ENCODE data around the gene TCF4. TPM values are rescaled to one million over a fixed set of nuclear protein-coding genes. Genes with fewer than 3 reads are reported as not detected.

Gene TCF4
- total and polyA plus RNA-seq, 2 of the 13 experiments (the other 11 are each of a cell fraction or from before 2014, with no cell fraction given) = not detected

GRCh38 chr18:55522011-55522410 is 66.0 kb downstream of the TCF4 start (continued):
- no peak for TF ChIP-seq HIC2 (CRISPR knock-in tag; IDR thresholded peaks at IDR 0.05; ENCODE audit: low read depth)
- no peak for TF ChIP-seq SNAPC2 (CRISPR knock-in tag; IDR thresholded peaks at IDR 0.05)
- no peak for TF ChIP-seq KMT2B (CRISPR knock-in tag; IDR thresholded peaks at IDR 0.05)
- TF ChIP-seq CAMTA2 (CRISPR knock-in tag; IDR thresholded peaks at IDR 0.05; ENCODE audit: borderline replicate concordance) = no peak
- no peak for TF ChIP-seq ZNF205 (CRISPR knock-in tag; IDR thresholded peaks at IDR 0.05)
- no peak for TF ChIP-seq E2F5 (CRISPR knock-in tag; conservative IDR thresholded peaks at IDR 0.05)
- TF ChIP-seq ZNF3 (CRISPR knock-in tag; IDR thresholded peaks at IDR 0.05) = no peak
- TF ChIP-seq ZNF556 (CRISPR knock-in tag; IDR thresholded peaks at IDR 0.05; ENCODE audit: borderline replicate concordance) = no peak
- TF ChIP-seq ZBTB38 (CRISPR knock-in tag; IDR thresholded peaks at IDR 0.05) = no peak

- TF ChIP-seq ZFP37 (CRISPR knock-in tag; IDR thresholded peaks at IDR 0.05; ENCODE audit: borderline replicate concordance) (no peak), TEAD3 (CRISPR knock-in tag; optimal IDR thresholded peaks at IDR 0.05; ENCODE audit: borderline replicate concordance) (no peak), ZFP41 (CRISPR knock-in tag; IDR thresholded peaks at IDR 0.05; ENCODE audit: borderline replicate concordance) (no peak), MTERF4 (CRISPR knock-in tag; IDR thresholded peaks at IDR 0.05) (no peak), ARID4A (CRISPR knock-in tag; IDR thresholded peaks at IDR 0.05; ENCODE audit: borderline replicate concordance) (no peak), ZNF20 (CRISPR knock-in tag; IDR thresholded peaks at IDR 0.05) (no peak), ZNF30 (CRISPR knock-in tag; IDR thresholded peaks at IDR 0.05) (no peak)
- 48% methylated on average over 3 of the region's 4 CpGs for WGBS (ENCODE audit: low lambda C conversion rate)
- CTCF ChIA-PET (ENCODE audit: low intra/inter-chr PET ratio, low total read pairs) = no interaction called here
Measured at GRCh38 chr18:55517055-55517454, 70.9 kb downstream of the TCF4 start.

More at GRCh38 chr18:55517055-55517454, 70.9 kb downstream of the TCF4 start:
- Histone ChIP-seq H3K4me2 (ENCODE audit: low read depth, low read length) (no peak overlapping the region), H3K27me3 (ENCODE audit: control insufficient read depth in 1 of 2, insufficient read depth in 2 of 2, low read length in 2 of 2) (no peaks in the 10 kb centered on the region), H2AFZ (ENCODE audit: low read length) (no peak overlapping the region), H3K9ac (ENCODE audit: insufficient read depth, low read depth, low read length) (no peak overlapping the region), H3K36me3 (replicated peaks in 1 of 2; ENCODE audit: control insufficient read depth in 1 of 2, insufficient read depth in 2 of 2, low read length in 2 of 2) (no peaks in the 10 kb centered on the region), H3K4me1 (ENCODE audit: insufficient read depth, low read length) (no peaks in the 10 kb centered on the region), H3K79me2 (ENCODE audit: insufficient read depth, low read length) (no peaks in the 10 kb centered on the region), H3K4me3 (replicated peaks in 1 of 3; ENCODE audit: insufficient read depth in 1 of 3, low read depth in 2 of 3, low read length in 3 of 3) (no peak overlapping the region), H3K9me3 (ENCODE audit: low read length) (0 out of 2 replicates have a peak, but pooled peaks cover 3% of the 10 kb centered on the region), H3K27ac (ENCODE audit: extremely low read length, insufficient read depth, low read length) (no peak overlapping the region), H4K20me1 (ENCODE audit: insufficient read depth, low read length) (no peaks in the 10 kb centered on the region)
- POLR2A ChIA-PET = no interaction called here
- ATAC-seq (no peak), DNase-seq (ENCODE audit: low spot score) (no peak), FAIRE-seq (no peak)
- BruUV-seq (replicated peaks) = no TSS peak
- in situ Hi-C loops (cut with HindIII; ENCODE audit: extremely low pct_ligation_motif_present, low pct_unique_long_range_greater_than_20kb) = no loop called here
- intact Hi-C loops (cut with micrococcal nuclease; ENCODE audit: unreplicated experiment) = no loop called here

Data from HepG2 (cell line).